DMS79 treated with DMSO at 0.1 percent for 48 hours (cell line): ENCODE results near the gene KCNK1.
A peak's percentile ranks its signal among the peaks of the same experiment; 100 is the strongest.

Source experiments
- DNase-seq: peaks from one replicate; lab custom pipeline; 2025; lab: John Stamatoyannopoulos, UW

KCNK1 gene

GRCh38 chr1:233704898-233705723, 91.2 kb downstream of the KCNK1 start:
- DNase-seq, result no peak

GRCh38 chr1:233707153-233707879, 93.4 kb downstream of the KCNK1 start:
- DNase-seq, result peak; percentile 64

- DNase-seq, result no peak
These were observed 94.2 kb downstream of the KCNK1 start for GRCh38 chr1:233707880-233708815.

- no peak for DNase-seq
These were observed 96.1 kb downstream of the KCNK1 start for GRCh38 chr1:233710031-233710430.

- no peak for DNase-seq
These were observed 96.6 kb downstream of the KCNK1 start for GRCh38 chr1:233710507-233710906.

- peak; percentile 91 for DNase-seq
These were observed 100.8 kb downstream of the KCNK1 start for GRCh38 chr1:233714631-233715217.

GRCh38 chr1:233718057-233718456, 104.2 kb downstream of the KCNK1 start:
- DNase-seq, result no peak

GRCh38 chr1:233719655-233720341, 105.9 kb downstream of the KCNK1 start:
- no peak for DNase-seq

GRCh38 chr1:233721004-233721595, 107.2 kb downstream of the KCNK1 start:
- no peak for DNase-seq
